DMS 273 (cell line): Measurements from ENCODE around the gene CSNK1G1.
A peak's percentile ranks its signal among the peaks of the same experiment; 100 is the strongest.

Experiments used
- DNase-seq: peaks from one replicate; lab custom pipeline; 2025; ENCODE audit not compliant: unreplicated experiment; lab: John Stamatoyannopoulos, UW

The CSNK1G1 gene

DNA sequence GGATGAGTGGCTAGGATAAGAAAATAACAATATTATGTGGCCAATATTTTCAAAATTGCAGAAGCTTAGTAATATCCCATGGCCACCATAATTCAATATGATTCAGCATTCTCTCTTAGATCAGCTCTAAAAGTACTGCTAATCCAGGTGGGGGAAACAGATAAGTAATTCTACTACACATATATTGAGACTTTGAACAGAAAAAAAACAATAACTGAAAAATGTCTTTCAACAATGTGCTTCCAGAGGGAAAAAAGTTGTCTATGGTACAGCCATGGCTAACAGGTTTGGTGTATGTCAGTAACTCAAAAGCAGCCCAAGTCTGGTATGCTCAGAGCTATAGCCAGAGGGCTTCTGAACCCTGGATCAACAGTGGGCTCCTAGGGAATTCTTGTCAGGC is 150.8 kb downstream of the CSNK1G1 start:
- no peak for DNase-seq

- no peak for DNase-seq
These were observed 158.5 kb downstream of the CSNK1G1 start for GRCh38 chr15:64197425-64197824.

GRCh38 chr15:64193971-64194370 is 162.0 kb downstream of the CSNK1G1 start:
- no peak for DNase-seq

DNA sequence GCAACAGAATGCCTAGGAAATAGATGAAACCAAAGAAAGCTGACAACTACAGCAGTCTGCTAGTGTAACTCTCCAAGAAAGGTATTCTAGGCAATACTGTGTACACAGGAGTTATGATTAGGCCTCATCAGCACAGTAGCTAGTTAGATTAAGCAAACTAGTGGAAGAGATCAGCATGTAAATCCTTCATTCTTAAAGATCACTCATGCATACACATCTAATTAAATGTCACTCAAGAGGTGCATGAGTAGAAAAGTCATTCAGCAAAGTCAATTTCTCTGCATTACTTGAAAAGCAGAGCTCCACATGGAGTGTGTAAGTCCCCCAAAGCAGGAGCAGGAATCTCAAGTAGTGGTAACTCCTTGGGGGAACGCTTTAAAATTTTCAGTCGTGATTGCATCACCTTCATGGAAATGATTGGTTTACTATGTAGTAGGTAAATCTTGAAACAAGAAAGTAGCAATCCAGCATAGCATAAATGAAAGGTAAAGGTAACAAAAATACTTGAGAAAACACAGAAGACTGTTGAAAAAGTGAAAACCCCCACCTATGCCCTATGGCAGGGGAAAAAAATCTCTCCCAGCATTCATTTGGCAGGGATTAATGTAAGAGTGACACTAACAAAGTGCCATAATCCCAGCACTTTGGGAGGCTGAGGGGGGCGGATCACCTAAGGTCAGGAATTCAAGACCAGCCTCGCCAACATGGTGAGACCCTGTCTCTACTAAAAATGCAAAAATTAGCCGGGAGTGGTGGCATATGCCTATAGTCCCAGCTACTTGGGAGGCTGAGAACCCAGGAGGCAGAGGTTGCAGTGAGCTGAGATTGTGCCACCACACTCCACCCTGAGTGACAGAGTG is 163.8 kb downstream of the CSNK1G1 start:
- DNase-seq = no peak

DNA sequence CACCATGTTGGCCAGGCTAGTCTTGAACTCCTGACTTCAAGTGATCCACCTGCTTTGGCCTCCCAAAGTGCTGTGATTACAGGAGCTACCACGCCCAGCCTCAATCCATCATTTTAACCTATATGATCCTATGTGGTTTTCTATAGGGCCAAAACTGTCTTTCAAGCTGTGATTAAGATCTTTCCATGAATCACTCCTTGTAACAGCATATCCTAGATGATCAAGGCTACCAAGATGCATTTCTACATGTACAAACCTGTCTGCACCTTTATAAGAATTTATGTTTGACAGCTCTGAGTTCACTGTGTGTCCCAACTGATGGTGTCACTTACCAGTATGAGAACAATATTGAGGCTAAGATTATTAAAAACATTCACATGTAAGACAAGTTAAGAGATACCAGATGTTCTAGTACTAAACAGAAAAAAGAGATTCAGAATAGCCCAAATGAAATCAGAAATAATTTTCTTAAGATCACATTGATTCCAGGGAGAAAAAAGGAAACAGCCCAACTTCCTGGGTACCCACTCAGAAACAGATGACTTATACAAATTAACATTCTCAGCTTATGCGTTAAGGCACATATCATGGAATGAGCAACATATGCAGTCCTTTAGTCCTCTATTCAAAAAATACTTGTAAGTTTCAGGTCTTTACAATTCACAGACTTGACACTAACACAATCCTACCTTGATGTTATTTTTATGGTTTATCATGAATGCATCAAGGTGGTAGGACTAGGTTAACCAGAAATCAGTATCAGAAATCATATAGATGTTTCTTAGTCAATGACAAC is 168.4 kb downstream of the CSNK1G1 start:
- no peak for DNase-seq

GRCh38 chr15:64185146-64185911 is 170.6 kb downstream of the CSNK1G1 start:
- DNase-seq = no peak

- no peak for DNase-seq
These were observed 173.1 kb downstream of the CSNK1G1 start for GRCh38 chr15:64182859-64183370.

DNA sequence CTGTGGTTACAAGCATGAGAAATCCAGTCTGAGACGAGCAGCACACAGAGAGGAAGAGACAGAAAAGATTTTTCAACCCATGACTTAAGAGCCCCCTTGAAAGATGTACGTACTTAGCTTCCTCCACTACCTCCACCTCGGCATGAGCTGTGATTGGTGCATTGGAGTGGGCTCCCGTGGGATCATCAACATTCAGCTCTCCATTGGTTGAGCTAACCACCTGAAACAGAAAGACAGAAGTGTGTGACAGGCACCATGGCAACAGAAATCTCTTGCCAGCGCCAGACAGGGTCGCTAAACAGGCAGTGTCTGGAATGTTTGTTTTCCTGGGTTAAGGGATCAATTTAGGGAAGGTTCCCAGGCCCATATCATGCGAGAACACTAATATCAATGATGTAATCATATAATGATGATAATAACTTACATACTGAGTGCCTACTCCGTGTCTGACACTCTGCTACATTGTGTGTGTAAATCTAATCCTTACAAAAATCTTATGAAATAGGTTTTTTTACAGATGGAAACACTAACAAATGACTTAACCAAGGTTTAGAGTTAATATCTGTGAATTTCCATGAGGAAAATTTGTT is 175.6 kb downstream of the CSNK1G1 start:
- no peak for DNase-seq

GRCh38 chr15:64166102-64166890 is 189.7 kb downstream of the CSNK1G1 start:
- DNase-seq = no peak

DNA sequence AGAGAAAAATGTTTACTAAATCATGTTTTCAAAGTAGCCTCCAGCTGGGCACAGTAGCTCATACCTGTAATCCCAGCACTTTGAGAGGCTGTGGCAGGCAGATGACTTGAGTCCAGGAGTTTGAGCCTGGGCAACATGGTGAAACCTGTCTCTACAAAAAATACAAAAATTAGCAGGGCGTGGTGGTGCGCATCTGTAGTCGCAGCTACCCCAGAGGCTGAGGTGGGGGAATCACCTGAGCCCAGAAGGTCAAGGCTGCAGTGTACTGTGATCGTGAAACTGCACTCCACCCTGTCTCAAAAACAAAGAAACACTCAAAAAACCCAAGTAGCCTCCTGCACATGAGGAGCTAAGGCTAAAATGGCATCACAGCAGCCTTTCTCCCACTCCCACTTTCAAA is 191.5 kb downstream of the CSNK1G1 start:
- DNase-seq = no peak

DNA sequence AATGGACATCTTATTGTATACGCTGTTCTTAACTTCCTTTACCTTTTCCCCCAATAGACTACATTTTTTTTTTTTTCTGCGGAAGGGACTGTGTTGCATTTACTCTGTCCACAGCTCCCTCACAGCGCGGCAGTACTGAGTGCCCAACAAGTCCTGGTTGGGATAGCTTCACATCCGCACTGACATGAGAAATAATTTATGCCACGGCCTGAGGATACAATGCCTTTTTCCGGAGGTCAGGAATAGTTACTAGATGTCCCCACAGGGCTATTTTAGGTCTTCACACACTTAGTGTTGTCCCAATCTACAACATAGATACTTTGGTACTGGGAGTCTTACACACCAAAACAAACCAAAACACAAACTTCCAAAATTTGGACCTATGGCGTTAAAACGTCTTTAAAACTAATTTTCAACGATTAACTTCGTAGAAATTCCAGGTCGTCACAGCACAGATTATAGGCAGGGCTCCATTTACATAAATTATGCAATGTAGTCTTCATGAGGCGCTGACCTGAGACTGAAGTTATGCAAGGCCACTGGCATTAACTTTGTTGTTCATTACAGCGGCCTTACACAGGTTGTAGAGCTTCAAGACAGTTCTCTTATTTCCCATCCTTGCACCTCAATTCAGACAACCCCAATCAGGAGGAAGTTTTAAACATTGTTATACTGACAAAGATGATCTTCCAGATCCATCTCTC is 192.2 kb downstream of the CSNK1G1 start:
- DNase-seq = peak; percentile 36

GRCh38 chr15:64162869-64163658 is 192.9 kb downstream of the CSNK1G1 start, which contains the start of gene PPIB:
TSS of gene PPIB (minus strand) at chr15:64163022. CDS start at chr15:64162986, 36 bp downstream.
- peak; percentile 96 for DNase-seq

GRCh38 chr15:64162478-64162868 is 193.5 kb downstream of the CSNK1G1 start:
- DNase-seq = no peak

GRCh38 chr15:64161688-64162477 is 194.1 kb downstream of the CSNK1G1 start:
- DNase-seq = no peak

DNA sequence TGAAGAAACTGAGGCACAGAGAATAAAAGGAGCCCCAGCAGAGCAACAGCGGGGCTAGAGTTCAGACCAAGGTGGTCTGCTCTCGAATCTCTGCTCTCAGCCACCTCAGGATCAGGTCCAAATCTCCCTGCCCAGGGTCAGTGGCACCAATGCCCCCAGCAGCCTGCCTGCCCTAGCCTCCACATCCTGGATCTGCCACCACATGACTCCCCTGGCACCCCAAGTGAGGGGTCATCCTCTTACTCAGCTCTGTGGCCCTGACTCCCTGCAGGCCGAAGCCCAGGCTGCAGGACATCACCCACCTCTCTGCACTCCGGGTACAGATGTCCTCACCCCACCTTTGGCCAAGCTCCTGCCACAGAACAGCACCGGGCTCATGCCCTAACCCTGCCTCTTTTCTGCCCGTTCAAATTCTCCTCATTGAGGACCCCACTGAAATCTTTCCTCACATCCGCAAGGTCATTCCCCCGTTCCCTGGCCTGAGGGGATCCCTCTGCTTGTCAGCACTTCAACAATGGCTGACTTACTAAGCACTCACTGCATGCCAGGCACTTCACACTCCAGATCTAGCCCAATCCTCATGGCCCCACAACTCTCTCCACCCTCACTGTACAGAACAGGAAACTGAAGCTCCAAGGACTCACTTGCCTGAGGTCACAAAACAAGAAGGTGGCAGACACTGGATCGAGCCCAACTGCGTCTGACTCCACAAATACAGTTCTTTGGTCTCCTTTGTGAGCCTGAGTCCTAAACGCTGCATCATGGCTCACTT is 197.4 kb downstream of the CSNK1G1 start:
- DNase-seq = no peak

- DNase-seq = no peak
These were observed 198.3 kb downstream of the CSNK1G1 start for GRCh38 chr15:64157599-64158125.
